Measurements from ENCODE around the gene MRPL54. TPM values are rescaled to one million over a fixed set of nuclear protein-coding genes. Genes with fewer than 3 reads are reported as not detected.

Gene MRPL54
- total and polyA plus RNA-seq, 2 experiments from 2014 or later, result 57.9 to 73.0 TPM

- no peaks in the 10 kb centered on the region for H3F3A ChIP-seq (ENCODE audit: insufficient read depth)
- H3K9ac ChIP-seq, result no peak overlapping the region
- H3K36me3 ChIP-seq (ENCODE audit: low read depth), result no peaks in the 10 kb centered on the region
- in situ Hi-C loops (cut with MboI), result no loop called here
- H3K4me3 ChIP-seq, result no peak overlapping the region
- no peaks in the 10 kb centered on the region for H3K4me1 ChIP-seq (ENCODE audit: insufficient read depth)
- no peaks in the 10 kb centered on the region for H4K20me1 ChIP-seq (ENCODE audit: insufficient read depth)
- H3K27me3 ChIP-seq (replicated peaks; ENCODE audit: insufficient read depth), result no peaks in the 10 kb centered on the region
- H3K9me3 ChIP-seq (ENCODE audit: low read depth), result no peaks in the 10 kb centered on the region
- no peak for TF ChIP-seq EZH2 (IDR thresholded peaks at IDR 0.05; ENCODE audit: insufficient read depth, poor library complexity, severe bottlenecking)
- no peak for TF ChIP-seq EZH2phosphoT487 (IDR thresholded peaks at IDR 0.05; ENCODE audit: insufficient read depth, low read depth)
- H3K4me2 ChIP-seq (ENCODE audit: unreplicated experiment), result no peak overlapping the region
- 41 to 63% methylated on average over 2 of the region's 2 CpGs for WGBS, 2 experiments (ENCODE audit: low coverage in 1 of 2, low lambda C conversion rate in 2 of 2, missing lambda C conversion rate in 2 of 2)
- no peak for DNase-seq
- no peak overlapping the region for H2AFZ ChIP-seq
- H3K79me2 ChIP-seq (ENCODE audit: insufficient read depth), result no peaks in the 10 kb centered on the region
- no peak overlapping the region for H3K27ac ChIP-seq
- H3K9me2 ChIP-seq (ENCODE audit: insufficient read depth), result no peaks in the 10 kb centered on the region
These were observed 12.9 kb downstream of the MRPL54 start for GRCh38 chr19:3775374-3775711.

- Histone ChIP-seq H3K4me2 (ENCODE audit: unreplicated experiment) (no peak overlapping the region), H3K9ac (no peak overlapping the region), H3K4me3 (no peak overlapping the region), H3K4me1 (ENCODE audit: insufficient read depth) (no peaks in the 10 kb centered on the region), H3K27ac (no peak overlapping the region), H2AFZ (no peak overlapping the region), H3K79me2 (ENCODE audit: insufficient read depth) (no peaks in the 10 kb centered on the region), H3K27me3 (replicated peaks; ENCODE audit: insufficient read depth) (no peaks in the 10 kb centered on the region), H3K36me3 (ENCODE audit: low read depth) (no peaks in the 10 kb centered on the region), H3F3A (ENCODE audit: insufficient read depth) (no peaks in the 10 kb centered on the region), H4K20me1 (ENCODE audit: insufficient read depth) (no peaks in the 10 kb centered on the region), H3K9me3 (ENCODE audit: low read depth) (no peaks in the 10 kb centered on the region), H3K9me2 (ENCODE audit: insufficient read depth) (no peaks in the 10 kb centered on the region)
- WGBS, 2 experiments (ENCODE audit: low coverage in 1 of 2, low lambda C conversion rate in 2 of 2, missing lambda C conversion rate in 2 of 2), result 95 to 96% methylated on average over 5 of the region's 5 CpGs
- DNase-seq, result no peak
- in situ Hi-C loops (cut with MboI), result no loop called here
- no peak for TF ChIP-seq EZH2 (IDR thresholded peaks at IDR 0.05; ENCODE audit: insufficient read depth, poor library complexity, severe bottlenecking)
These were observed 13.3 kb downstream of the MRPL54 start for GRCh38 chr19:3775831-3776230.

- TF ChIP-seq EZH2 (IDR thresholded peaks at IDR 0.05; ENCODE audit: insufficient read depth, poor library complexity, severe bottlenecking) (no peak), EZH2phosphoT487 (IDR thresholded peaks at IDR 0.05; ENCODE audit: insufficient read depth, low read depth) (no peak)
- in situ Hi-C loops (cut with MboI), result no loop called here
- Histone ChIP-seq H3K4me2 (ENCODE audit: unreplicated experiment) (no peak overlapping the region), H3K9me2 (ENCODE audit: insufficient read depth) (no peaks in the 10 kb centered on the region), H3K4me3 (no peak overlapping the region), H3K36me3 (ENCODE audit: low read depth) (no peaks in the 10 kb centered on the region), H3K4me1 (ENCODE audit: insufficient read depth) (no peaks in the 10 kb centered on the region), H3K79me2 (ENCODE audit: insufficient read depth) (no peaks in the 10 kb centered on the region), H3K9me3 (ENCODE audit: low read depth) (no peaks in the 10 kb centered on the region), H3K27me3 (replicated peaks; ENCODE audit: insufficient read depth) (no peaks in the 10 kb centered on the region), H3K9ac (no peak overlapping the region), H2AFZ (no peak overlapping the region), H3F3A (ENCODE audit: insufficient read depth) (no peaks in the 10 kb centered on the region), H4K20me1 (ENCODE audit: insufficient read depth) (no peaks in the 10 kb centered on the region), H3K27ac (no peak overlapping the region)
- DNase-seq, result no peak
- WGBS, 2 experiments (ENCODE audit: low coverage in 1 of 2, low lambda C conversion rate in 2 of 2, missing lambda C conversion rate in 2 of 2), result 43 to 46% methylated on average over 1 of the region's 1 CpG
These were observed 14.1 kb downstream of the MRPL54 start for GRCh38 chr19:3776479-3777040.

- Histone ChIP-seq H3K27me3 (replicated peaks; ENCODE audit: insufficient read depth) (no peaks in the 10 kb centered on the region), H3F3A (ENCODE audit: insufficient read depth) (no peaks in the 10 kb centered on the region), H3K36me3 (ENCODE audit: low read depth) (no peaks in the 10 kb centered on the region), H3K9ac (no peak overlapping the region), H2AFZ (no peak overlapping the region), H3K4me2 (ENCODE audit: unreplicated experiment) (no peak overlapping the region), H4K20me1 (ENCODE audit: insufficient read depth) (no peaks in the 10 kb centered on the region), H3K4me3 (no peak overlapping the region), H3K4me1 (ENCODE audit: insufficient read depth) (no peaks in the 10 kb centered on the region), H3K9me2 (ENCODE audit: insufficient read depth) (no peaks in the 10 kb centered on the region), H3K9me3 (ENCODE audit: low read depth) (no peaks in the 10 kb centered on the region), H3K79me2 (ENCODE audit: insufficient read depth) (no peaks in the 10 kb centered on the region), H3K27ac (no peak overlapping the region)
- in situ Hi-C loops (cut with MboI), result no loop called here
- no peak for DNase-seq
- 73 to 75% methylated on average over 23 to 37 of the region's 37 CpGs for WGBS, 2 experiments (ENCODE audit: low coverage in 1 of 2, low lambda C conversion rate in 2 of 2, missing lambda C conversion rate in 2 of 2)
- TF ChIP-seq EZH2 (IDR thresholded peaks at IDR 0.05; ENCODE audit: insufficient read depth, poor library complexity, severe bottlenecking) (no peak), EZH2phosphoT487 (IDR thresholded peaks at IDR 0.05; ENCODE audit: insufficient read depth, low read depth) (no peak)
These were observed 15.8 kb downstream of the MRPL54 start for GRCh38 chr19:3778104-3778867.
